WTC11 (cell line): Measurements from ENCODE around the gene SPIB. TPM values are rescaled to one million over a fixed set of nuclear protein-coding genes. Genes with fewer than 3 reads are reported as not detected.

Source experiments
- ATAC-seq: fragments of 200-7000 bp; cut with Tn5 transposase; 2 replicates; pipeline ENCODE4 v1.10.0; 2021; ENCODE audit warnings: mild to moderate bottlenecking, moderate library complexity
- CTCF ChIA-PET: fragments of 300-600 bp; sonication (Branson Sonifier 250); formaldehyde crosslinking; loops from one replicate; lab custom pipeline; 2021; ENCODE audit warnings: antibody characterized with exemption; lab: Charles Lee
- POLR2A ChIA-PET: fragments of 350-600 bp; sonication (Branson Sonifier 250); formaldehyde crosslinking; loops from one replicate; lab custom pipeline; 2021; ENCODE audit warnings: antibody characterized with exemption; lab: Charles Lee
- DNase-seq: peaks from one replicate; pipeline ENCODE4 v3.0.0; 2021; ENCODE audit warnings: low spot score
- H3K27ac Mint-ChIP-seq: 2 replicates; pipeline ENCODE4 v1.8.0; 2021; ENCODE audit warnings: mixed read lengths
- H3K27me3 Mint-ChIP-seq: 2 replicates; pipeline ENCODE4 v1.8.0; 2021; ENCODE audit warnings: low read depth, mild to moderate bottlenecking, moderate library complexity, mixed read lengths
- H3K36me3 Mint-ChIP-seq: 2 replicates; pipeline ENCODE4 v1.8.0; 2021; ENCODE audit warnings: mixed read lengths
- H3K4me1 Mint-ChIP-seq: 2 replicates; pipeline ENCODE4 v1.8.0; 2022; ENCODE audit warnings: mixed read lengths
- H3K4me3 Mint-ChIP-seq: 2 replicates; pipeline ENCODE4 v1.8.0; 2021; ENCODE audit warnings: mild to moderate bottlenecking, moderate library complexity, mixed read lengths
- H3K9me3 Mint-ChIP-seq: 2 replicates; pipeline ENCODE4 v1.8.0; 2021; ENCODE audit warnings: mixed read lengths
- ARID4B ChIP-seq: sonication (generic); formaldehyde crosslinking; IDR thresholded peaks from 2 replicates; pipeline ENCODE4 v1.8.0; 2023; ENCODE audit warnings: missing genetic modification reagents, mild to moderate bottlenecking, borderline replicate concordance
- ATF1 ChIP-seq: sonication (generic); formaldehyde crosslinking; IDR thresholded peaks from 2 replicates; pipeline ENCODE4 v1.8.1; 2023; ENCODE audit warnings: mild to moderate bottlenecking, moderate library complexity, missing genetic modification reagents
- ATF2 ChIP-seq: sonication (generic); formaldehyde crosslinking; IDR thresholded peaks from 2 replicates; pipeline ENCODE4 v1.8.1; 2022; ENCODE audit warnings: low read depth, missing genetic modification reagents, borderline replicate concordance
- CREB1 ChIP-seq: sonication (generic); formaldehyde crosslinking; IDR thresholded peaks from 2 replicates; pipeline ENCODE4 v1.8.0; 2023; ENCODE audit warnings: mild to moderate bottlenecking, missing genetic modification reagents
- FOXK1 ChIP-seq: sonication (generic); formaldehyde crosslinking; IDR thresholded peaks from 2 replicates; pipeline ENCODE4 v1.8.0; 2022; ENCODE audit warnings: mild to moderate bottlenecking, moderate library complexity, missing genetic modification reagents
- KAT7 ChIP-seq: sonication (generic); formaldehyde crosslinking; IDR thresholded peaks from 2 replicates; pipeline ENCODE4 v1.8.1; 2023; ENCODE audit warnings: missing genetic modification reagents, mild to moderate bottlenecking, borderline replicate concordance
- MXD4 ChIP-seq: fragments of 250-450 bp; sonication (Bioruptor Pico); IDR thresholded peaks from 2 replicates; pipeline ENCODE4 v1.8.0; 2021; ENCODE audit warnings: mild to moderate bottlenecking, moderate library complexity, borderline replicate concordance
- NFE2L1 ChIP-seq: sonication (generic); formaldehyde crosslinking; IDR thresholded peaks from 2 replicates; pipeline ENCODE4 v1.8.1; 2023; ENCODE audit warnings: missing genetic modification reagents
- NFYB ChIP-seq: sonication (generic); formaldehyde crosslinking; conservative IDR thresholded peaks from 2 replicates; pipeline ENCODE4 v1.8.0; 2022; ENCODE audit warnings: low read depth, missing genetic modification reagents
- NR3C1 ChIP-seq: sonication (generic); formaldehyde crosslinking; conservative IDR thresholded peaks from 2 replicates; pipeline ENCODE4 v1.8.1; 2023; ENCODE audit warnings: low read depth, mild to moderate bottlenecking, missing genetic modification reagents
- TCF7 ChIP-seq: sonication (generic); formaldehyde crosslinking; IDR thresholded peaks from 2 replicates; pipeline ENCODE4 v1.8.0; 2022; ENCODE audit warnings: mild to moderate bottlenecking, low read depth, missing genetic modification reagents, moderate library complexity
- TEAD1 ChIP-seq: sonication (generic); formaldehyde crosslinking; IDR thresholded peaks from 2 replicates; pipeline ENCODE4 v1.8.0; 2022; ENCODE audit warnings: mild to moderate bottlenecking, missing genetic modification reagents
- ZNF121 ChIP-seq: sonication (generic); formaldehyde crosslinking; IDR thresholded peaks from 2 replicates; pipeline ENCODE4 v1.8.0; 2023; ENCODE audit warnings: missing genetic modification reagents
- total RNA-seq: library from RNA; stranded (reverse); gene quantifications from 3 replicates; pipeline ENCODE4 v1.2.3, GENCODE V29; 2021
- TF ChIP-seq, protein P1 (sequence below): sonication (generic); formaldehyde crosslinking; IDR thresholded peaks from 2 replicates; pipeline ENCODE4 v1.8.0; 2023; ENCODE audit warnings: mild to moderate bottlenecking, missing genetic modification reagents
- TF ChIP-seq, protein P2 (sequence below): sonication (generic); formaldehyde crosslinking; IDR thresholded peaks from 2 replicates; pipeline ENCODE4 v1.8.1; 2022; ENCODE audit warnings: mild to moderate bottlenecking, missing genetic modification reagents, moderate library complexity, borderline replicate concordance
- TF ChIP-seq, protein P3 (sequence below): sonication (generic); formaldehyde crosslinking; IDR thresholded peaks from 2 replicates; pipeline ENCODE4 v1.8.1; 2023; ENCODE audit warnings: mild to moderate bottlenecking, missing genetic modification reagents, moderate library complexity
- TF ChIP-seq, protein P4 (sequence below): sonication (generic); formaldehyde crosslinking; IDR thresholded peaks from 2 replicates; pipeline ENCODE4 v1.8.0; 2022; ENCODE audit warnings: missing genetic modification reagents

SPIB gene
- total RNA-seq, 1 experiment from 2014 or later: 4.7 TPM

DNA sequence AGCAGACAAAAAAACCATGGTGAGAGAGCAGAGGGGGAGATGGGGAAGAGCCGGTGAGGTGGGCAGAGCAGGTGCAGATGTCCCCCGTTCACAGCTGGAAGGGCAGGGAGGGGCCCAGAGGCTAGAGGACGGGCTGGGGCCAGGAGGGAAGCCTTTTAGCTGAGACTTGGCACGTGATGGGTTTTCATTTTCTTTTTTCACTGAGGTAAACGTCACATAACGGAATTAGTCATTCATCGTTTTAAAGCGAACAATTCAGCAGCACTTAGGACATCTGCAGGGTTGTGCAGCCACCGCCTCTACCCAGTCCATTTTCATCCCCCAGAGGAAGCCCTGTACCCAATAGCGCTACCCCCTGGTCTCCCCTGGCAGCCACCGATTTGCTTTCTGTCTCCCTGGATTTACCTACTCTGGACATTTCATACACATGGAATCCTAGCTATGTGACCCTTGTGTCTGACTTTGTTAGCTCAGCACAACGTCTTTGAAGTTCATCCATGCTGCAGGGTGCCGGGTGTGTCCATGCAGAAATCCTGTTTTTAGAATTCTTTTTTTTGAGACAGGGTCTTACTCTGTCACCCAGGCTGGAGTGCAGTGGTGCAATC, 41.5 kb downstream of the SPIB start:
- no peak for TF ChIP-seq FOXK1 (CRISPR knock-in tag)
- TF ChIP-seq, protein P1, sequence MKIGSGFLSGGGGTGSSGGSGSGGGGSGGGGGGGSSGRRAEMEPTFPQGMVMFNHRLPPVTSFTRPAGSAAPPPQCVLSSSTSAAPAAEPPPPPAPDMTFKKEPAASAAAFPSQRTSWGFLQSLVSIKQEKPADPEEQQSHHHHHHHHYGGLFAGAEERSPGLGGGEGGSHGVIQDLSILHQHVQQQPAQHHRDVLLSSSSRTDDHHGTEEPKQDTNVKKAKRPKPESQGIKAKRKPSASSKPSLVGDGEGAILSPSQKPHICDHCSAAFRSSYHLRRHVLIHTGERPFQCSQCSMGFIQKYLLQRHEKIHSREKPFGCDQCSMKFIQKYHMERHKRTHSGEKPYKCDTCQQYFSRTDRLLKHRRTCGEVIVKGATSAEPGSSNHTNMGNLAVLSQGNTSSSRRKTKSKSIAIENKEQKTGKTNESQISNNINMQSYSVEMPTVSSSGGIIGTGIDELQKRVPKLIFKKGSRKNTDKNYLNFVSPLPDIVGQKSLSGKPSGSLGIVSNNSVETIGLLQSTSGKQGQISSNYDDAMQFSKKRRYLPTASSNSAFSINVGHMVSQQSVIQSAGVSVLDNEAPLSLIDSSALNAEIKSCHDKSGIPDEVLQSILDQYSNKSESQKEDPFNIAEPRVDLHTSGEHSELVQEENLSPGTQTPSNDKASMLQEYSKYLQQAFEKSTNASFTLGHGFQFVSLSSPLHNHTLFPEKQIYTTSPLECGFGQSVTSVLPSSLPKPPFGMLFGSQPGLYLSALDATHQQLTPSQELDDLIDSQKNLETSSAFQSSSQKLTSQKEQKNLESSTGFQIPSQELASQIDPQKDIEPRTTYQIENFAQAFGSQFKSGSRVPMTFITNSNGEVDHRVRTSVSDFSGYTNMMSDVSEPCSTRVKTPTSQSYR: no peak
- TF ChIP-seq MXD4 (CRISPR knock-in tag): no peak
- no peak for TF ChIP-seq KAT7
- TF ChIP-seq CREB1 (CRISPR knock-in tag): no peak
- no peak for TF ChIP-seq NFE2L1 (CRISPR knock-in tag)
- TF ChIP-seq, protein P2, sequence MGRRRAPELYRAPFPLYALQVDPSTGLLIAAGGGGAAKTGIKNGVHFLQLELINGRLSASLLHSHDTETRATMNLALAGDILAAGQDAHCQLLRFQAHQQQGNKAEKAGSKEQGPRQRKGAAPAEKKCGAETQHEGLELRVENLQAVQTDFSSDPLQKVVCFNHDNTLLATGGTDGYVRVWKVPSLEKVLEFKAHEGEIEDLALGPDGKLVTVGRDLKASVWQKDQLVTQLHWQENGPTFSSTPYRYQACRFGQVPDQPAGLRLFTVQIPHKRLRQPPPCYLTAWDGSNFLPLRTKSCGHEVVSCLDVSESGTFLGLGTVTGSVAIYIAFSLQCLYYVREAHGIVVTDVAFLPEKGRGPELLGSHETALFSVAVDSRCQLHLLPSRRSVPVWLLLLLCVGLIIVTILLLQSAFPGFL (CRISPR knock-in tag): no peak
- TF ChIP-seq TEAD1 (CRISPR knock-in tag): no peak
- TF ChIP-seq ZNF121 (CRISPR knock-in tag): no peak
- no peak for TF ChIP-seq ARID4B (CRISPR knock-in tag)
- TF ChIP-seq, protein P3, sequence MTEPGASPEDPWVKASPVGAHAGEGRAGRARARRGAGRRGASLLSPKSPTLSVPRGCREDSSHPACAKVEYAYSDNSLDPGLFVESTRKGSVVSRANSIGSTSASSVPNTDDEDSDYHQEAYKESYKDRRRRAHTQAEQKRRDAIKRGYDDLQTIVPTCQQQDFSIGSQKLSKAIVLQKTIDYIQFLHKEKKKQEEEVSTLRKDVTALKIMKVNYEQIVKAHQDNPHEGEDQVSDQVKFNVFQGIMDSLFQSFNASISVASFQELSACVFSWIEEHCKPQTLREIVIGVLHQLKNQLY: no peak
- TF ChIP-seq ATF1 (CRISPR knock-in tag): no peak
- no peak for TF ChIP-seq NFYB (CRISPR knock-in tag)
- TF ChIP-seq, all 79 proteins: peak for 0
- Mint-ChIP-seq H3K9me3 (peaks cover 9% of the 10 kb centered on the region), H3K27ac (no peak overlapping the region), H3K27me3 (no peaks in the 10 kb centered on the region; the same call in 1 of the 2 replicates), H3K4me3 (no peak overlapping the region), H3K36me3 (no peaks in the 10 kb centered on the region), H3K4me1 (no peaks in the 10 kb centered on the region)
- ATAC-seq (no peak), DNase-seq (no peak)
- ChIA-PET POLR2A (no interaction called here), CTCF (interaction anchor here (0.6 to 2.3 kb wide), 24 partner anchors 10 to 344 kb away, joined by 3 to 30 read pairs (median 4); partner anchors contain the start of genes MYBPC2, NR1H2 and POLD1)

DNA sequence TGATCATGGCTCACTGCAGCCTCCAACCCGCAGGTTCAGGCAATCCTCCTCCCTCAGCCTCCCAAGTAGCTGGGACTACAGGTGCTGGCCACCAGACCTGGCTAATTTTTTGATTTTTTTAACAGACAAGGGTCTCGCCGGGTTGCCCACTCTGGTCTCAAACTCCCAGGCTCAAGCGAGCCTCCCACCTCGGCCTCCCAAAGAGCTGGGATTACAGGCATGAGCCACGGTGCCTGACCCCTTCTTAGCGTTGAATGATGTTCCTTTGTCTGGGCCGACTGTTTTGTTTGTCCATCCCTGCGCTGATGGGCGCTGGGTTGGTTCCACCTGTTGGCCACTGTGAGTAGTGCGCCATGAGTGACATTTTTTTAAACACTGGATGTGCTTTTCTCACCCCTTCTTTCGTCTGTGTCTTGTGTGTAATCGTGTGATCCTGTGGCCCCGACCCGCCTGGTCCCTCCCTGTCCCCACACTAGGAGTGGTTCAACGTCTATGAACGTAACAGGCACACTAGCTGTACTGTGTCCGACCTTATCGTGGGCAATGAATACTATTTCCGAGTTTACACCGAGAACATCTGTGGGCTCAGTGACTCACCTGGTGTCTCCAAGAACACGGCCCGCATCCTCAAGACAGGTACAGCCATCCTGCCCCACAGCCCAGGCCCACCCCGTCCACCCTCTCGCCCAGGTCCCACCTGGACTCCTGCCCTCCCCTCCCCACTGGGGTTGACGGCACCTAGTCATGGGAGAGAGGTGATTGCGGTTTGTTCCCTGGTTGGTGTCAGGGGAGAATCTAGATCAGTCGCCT, 42.5 kb downstream of the SPIB start:
- ChIA-PET CTCF (interaction anchor here (0.6 to 2.3 kb wide), 26 partner anchors 9 to 343 kb away, joined by 3 to 30 read pairs (median 4); partner anchors contain the start of genes MYBPC2, NR1H2, POLD1 and SPIB), POLR2A (no interaction called here)
- Mint-ChIP-seq H3K4me1 (peaks cover 6% of the 10 kb centered on the region), H3K36me3 (no peaks in the 10 kb centered on the region), H3K4me3 (no peak overlapping the region), H3K9me3 (0 out of 2 replicates have a peak, but pooled peaks cover 3% of the 10 kb centered on the region), H3K27me3 (no peaks in the 10 kb centered on the region; the same call in 1 of the 2 replicates), H3K27ac (no peak overlapping the region)
- peak; percentile 77 for DNase-seq
- ATAC-seq: peak; percentile 72
- TF ChIP-seq TCF7 (no peak), ATF2 (CRISPR knock-in tag) (no peak), NR3C1 (CRISPR knock-in tag) (no peak)
- TF ChIP-seq, protein P4, sequence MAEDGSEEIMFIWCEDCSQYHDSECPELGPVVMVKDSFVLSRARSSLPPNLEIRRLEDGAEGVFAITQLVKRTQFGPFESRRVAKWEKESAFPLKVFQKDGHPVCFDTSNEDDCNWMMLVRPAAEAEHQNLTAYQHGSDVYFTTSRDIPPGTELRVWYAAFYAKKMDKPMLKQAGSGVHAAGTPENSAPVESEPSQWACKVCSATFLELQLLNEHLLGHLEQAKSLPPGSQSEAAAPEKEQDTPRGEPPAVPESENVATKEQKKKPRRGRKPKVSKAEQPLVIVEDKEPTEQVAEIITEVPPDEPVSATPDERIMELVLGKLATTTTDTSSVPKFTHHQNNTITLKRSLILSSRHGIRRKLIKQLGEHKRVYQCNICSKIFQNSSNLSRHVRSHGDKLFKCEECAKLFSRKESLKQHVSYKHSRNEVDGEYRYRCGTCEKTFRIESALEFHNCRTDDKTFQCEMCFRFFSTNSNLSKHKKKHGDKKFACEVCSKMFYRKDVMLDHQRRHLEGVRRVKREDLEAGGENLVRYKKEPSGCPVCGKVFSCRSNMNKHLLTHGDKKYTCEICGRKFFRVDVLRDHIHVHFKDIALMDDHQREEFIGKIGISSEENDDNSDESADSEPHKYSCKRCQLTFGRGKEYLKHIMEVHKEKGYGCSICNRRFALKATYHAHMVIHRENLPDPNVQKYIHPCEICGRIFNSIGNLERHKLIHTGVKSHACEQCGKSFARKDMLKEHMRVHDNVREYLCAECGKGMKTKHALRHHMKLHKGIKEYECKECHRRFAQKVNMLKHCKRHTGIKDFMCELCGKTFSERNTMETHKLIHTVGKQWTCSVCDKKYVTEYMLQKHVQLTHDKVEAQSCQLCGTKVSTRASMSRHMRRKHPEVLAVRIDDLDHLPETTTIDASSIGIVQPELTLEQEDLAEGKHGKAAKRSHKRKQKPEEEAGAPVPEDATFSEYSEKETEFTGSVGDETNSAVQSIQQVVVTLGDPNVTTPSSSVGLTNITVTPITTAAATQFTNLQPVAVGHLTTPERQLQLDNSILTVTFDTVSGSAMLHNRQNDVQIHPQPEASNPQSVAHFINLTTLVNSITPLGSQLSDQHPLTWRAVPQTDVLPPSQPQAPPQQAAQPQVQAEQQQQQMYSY (CRISPR knock-in tag): no peak
